GM21515 (cell line): ENCODE results near the gene CSAG3.
A peak's percentile ranks its signal among the peaks of the same experiment; 100 is the strongest.
"Not testable (repeated sequence)": the region's sequence is repeated elsewhere in the genome, so short reads cannot be mapped to it uniquely, and the experiment has no call there.

Experiments
- ATAC-seq: cut with Tn5 transposase; IDR thresholded peaks from one replicate; pipeline ENCODE4 v1.9.1; 2021; ENCODE audit not compliant: unreplicated experiment

The CSAG3 gene

GRCh38 chrX:152758918-152759317, at the start of gene CSAG3:
Gene CSAG3, plus strand, starts transcription at chrX:152759218.
- not testable (repeated sequence) for ATAC-seq

- not testable (repeated sequence) for ATAC-seq
These were observed 45.8 kb upstream of the CSAG3 start for GRCh38 chrX:152713195-152713594.

- not testable (repeated sequence) for ATAC-seq
These were observed 44.9 kb upstream of the CSAG3 start, which contains the start of gene MAGEA2B for GRCh38 chrX:152713815-152714787. Gene MAGEA2B, plus strand, starts transcription at chrX:152714628. Its CDS starts 2,479 bp downstream, at chrX:152717107.

GRCh38 chrX:152725409-152725808, 33.6 kb upstream of the CSAG3 start:
- no peak for ATAC-seq

GRCh38 chrX:152733261-152733975, 25.6 kb upstream of the CSAG3 start, which contains the start of the genes CSAG1 and MAGEA12:
Gene CSAG1, minus strand, starts transcription at chrX:152733721. Its CDS starts 1,261 bp downstream, at chrX:152732460.
Gene MAGEA12, plus strand, starts transcription at chrX:152733757. Its CDS starts 2,405 bp downstream, at chrX:152736162.
- no peak for ATAC-seq

GRCh38 chrX:152734143-152734858, 24.7 kb upstream of the CSAG3 start:
- not testable (repeated sequence) for ATAC-seq

- ATAC-seq = no peak
These were observed 23.9 kb upstream of the CSAG3 start for GRCh38 chrX:152735101-152735500.

GRCh38 chrX:152735860-152736511, 23.0 kb upstream of the CSAG3 start:
- no peak for ATAC-seq

- not testable (repeated sequence) for ATAC-seq
These were observed 22.5 kb upstream of the CSAG3 start for GRCh38 chrX:152736528-152736927.

GRCh38 chrX:152738560-152738959, 20.5 kb upstream of the CSAG3 start:
- no peak for ATAC-seq

GRCh38 chrX:152753686-152754650, 5.0 kb upstream of the CSAG3 start, which contains the start of gene MAGEA2:
Gene MAGEA2, minus strand, starts transcription at chrX:152753842. Its CDS starts 2,479 bp downstream, at chrX:152751363.
- not testable (repeated sequence) for ATAC-seq

GRCh38 chrX:152754871-152755270, 4.1 kb upstream of the CSAG3 start:
- not testable (repeated sequence) for ATAC-seq

GRCh38 chrX:152759544-152759943, 526 bp downstream of the CSAG3 start:
- ATAC-seq = not testable (repeated sequence)

- ATAC-seq = not testable (repeated sequence)
These were observed 2.6 kb downstream of the CSAG3 start for GRCh38 chrX:152761582-152761981.

- not testable (repeated sequence) for ATAC-seq
These were observed 7.5 kb downstream of the CSAG3 start for GRCh38 chrX:152766562-152766961.

GRCh38 chrX:152769549-152770289, 10.7 kb downstream of the CSAG3 start, which contains the start of gene MAGEA6:
Gene MAGEA6, minus strand, starts transcription at chrX:152769689. Its CDS starts 2,039 bp downstream, at chrX:152767650.
- ATAC-seq = not testable (repeated sequence)

- ATAC-seq = peak; percentile 74
These were observed 28.0 kb downstream of the CSAG3 start for GRCh38 chrX:152787062-152787461.

GRCh38 chrX:152798945-152799344, 39.9 kb downstream of the CSAG3 start:
- ATAC-seq = no peak
